T-cell (primary cell): ENCODE measurements around the gene CUL7. TPM values are rescaled to one million over a fixed set of nuclear protein-coding genes. Genes with fewer than 3 reads are reported as not detected.

Experiments
- total RNA-seq, 35 experiments: library from RNA in 6 of 35; stranded (reverse) in 6 of 35; fragments of 120-200 nt in 1 of 35; gene quantifications; one replicate each; pipeline versions ENCODE4 v1.2.1 to v1.2.4 and lab custom pipeline; 2013 to 2026

Gene CUL7
- total RNA-seq, 5 donors from 2014 or later (not counting 1 experiment from before 2014, with no cell fraction given) = 6.9 to 15.9 (median 11.6) TPM

Other genes starting within 250 kb of the CUL7 start
- gene RPL7L1, start 174.2 kb downstream of the CUL7 start, total RNA-seq = 10 to 100 TPM; 62.5 to 89.2 (median 81.3) TPM
- under 1 TPM in 1 of 5 donors, not detected in 4; 0.53 TPM for gene PTCRA, start 137.8 kb downstream of the CUL7 start, total RNA-seq
- 10 to 100 TPM; 51.2 to 86.2 (median 79.4) TPM for gene CNPY3, start 124.4 kb downstream of the CUL7 start, total RNA-seq
- gene GNMT, start 93.1 kb downstream of the CUL7 start, total RNA-seq = 1 to 10 TPM in 4 of 5 donors, under 1 TPM in 1; 0.93 to 3.4 (median 1.3) TPM
- 10 to 100 TPM; 20.5 to 30.5 (median 27.4) TPM for gene PEX6, start 74.7 kb downstream of the CUL7 start, total RNA-seq
- gene PPP2R5D, start 69.3 kb downstream of the CUL7 start, total RNA-seq = 10 to 100 TPM; 27.8 to 35.1 (median 33.3) TPM
- gene MEA1, start 39.9 kb downstream of the CUL7 start, total RNA-seq = 10 to 100 TPM; 20.5 to 38.7 (median 34.0) TPM
- 10 to 100 TPM; 40.5 to 75.3 (median 66.9) TPM for gene KLHDC3, start 39.6 kb downstream of the CUL7 start, total RNA-seq
- gene RRP36, start 32.2 kb downstream of the CUL7 start, total RNA-seq = 10 to 100 TPM; 27.3 to 51.2 (median 47.3) TPM
- 10 to 100 TPM; 34.8 to 66.3 (median 52.0) TPM for gene MRPL2, start 5.6 kb upstream of the CUL7 start, total RNA-seq
- gene KLC4, start 5.8 kb upstream of the CUL7 start, total RNA-seq = 10 to 100 TPM; 37.8 to 48.5 (median 45.5) TPM
- 10 to 100 TPM in 2 of 5 donors, 1 to 10 TPM in 2, under 1 TPM in 1; 0.56 to 11.3 (median 1.6) TPM for gene PTK7, start 22.5 kb upstream of the CUL7 start, total RNA-seq
- 10 to 100 TPM; 19.6 to 34.1 (median 33.7) TPM for gene SRF, start 117.4 kb upstream of the CUL7 start, total RNA-seq
- 100 to 1,000 TPM in 1 of 5 donors, 10 to 100 TPM in 4; 92.5 to 107 (median 96.5) TPM for gene CUL9, start 128.3 kb upstream of the CUL7 start, total RNA-seq
- gene DNPH1, start 175.6 kb upstream of the CUL7 start, total RNA-seq = 10 to 100 TPM; 28.5 to 76.1 (median 57.5) TPM
- gene TTBK1, start 189.6 kb upstream of the CUL7 start, total RNA-seq = under 1 TPM in 2 of 5 donors, not detected in 3; 0.03 to 0.07 TPM
- gene SLC22A7, start 244.4 kb upstream of the CUL7 start, total RNA-seq = not detected